DOHH2 (cell line): ENCODE results near the gene BICRA.

ENCODE experiments used
- EZH2phosphoT487 ChIP-seq: fragments of 200-600 bp; sonication (generic); IDR thresholded peaks from 2 replicates; pipeline ENCODE4 v1.6.1; 2017; ENCODE audit warnings: borderline replicate concordance, mild to moderate bottlenecking, antibody characterized with exemption, low read length, moderate library complexity, mixed read lengths
- TF ChIP-seq, protein P1 (sequence below): fragments of 200-600 bp; sonication (generic); IDR thresholded peaks from one replicate; pipeline ENCODE4 v1.5.1; 2014; ENCODE audit warnings: antibody characterized with exemption, mild to moderate bottlenecking, low read depth, low read length; ENCODE audit not compliant: poor library complexity, severe bottlenecking

DNA sequence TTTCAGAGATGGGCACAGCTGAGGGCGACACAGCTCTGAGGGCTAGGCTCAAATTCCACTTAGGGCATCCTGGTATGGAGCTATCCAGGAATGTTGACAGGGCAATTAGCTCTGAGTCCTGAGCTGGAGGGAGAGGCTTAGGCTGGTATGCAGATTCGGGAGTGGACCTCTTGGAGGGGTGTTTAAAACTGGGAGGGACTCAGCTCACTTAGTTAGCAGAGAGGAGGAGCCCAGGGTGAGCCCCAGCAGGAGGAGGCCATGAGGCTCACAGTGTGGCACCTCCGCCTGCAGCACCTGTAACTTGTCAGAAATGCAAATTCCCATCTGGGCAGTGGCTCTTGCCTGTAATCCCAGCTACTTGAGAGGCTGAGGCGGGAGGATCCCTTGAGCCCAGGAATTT, 126.2 kb downstream of the BICRA start:
- TF ChIP-seq, protein P1, sequence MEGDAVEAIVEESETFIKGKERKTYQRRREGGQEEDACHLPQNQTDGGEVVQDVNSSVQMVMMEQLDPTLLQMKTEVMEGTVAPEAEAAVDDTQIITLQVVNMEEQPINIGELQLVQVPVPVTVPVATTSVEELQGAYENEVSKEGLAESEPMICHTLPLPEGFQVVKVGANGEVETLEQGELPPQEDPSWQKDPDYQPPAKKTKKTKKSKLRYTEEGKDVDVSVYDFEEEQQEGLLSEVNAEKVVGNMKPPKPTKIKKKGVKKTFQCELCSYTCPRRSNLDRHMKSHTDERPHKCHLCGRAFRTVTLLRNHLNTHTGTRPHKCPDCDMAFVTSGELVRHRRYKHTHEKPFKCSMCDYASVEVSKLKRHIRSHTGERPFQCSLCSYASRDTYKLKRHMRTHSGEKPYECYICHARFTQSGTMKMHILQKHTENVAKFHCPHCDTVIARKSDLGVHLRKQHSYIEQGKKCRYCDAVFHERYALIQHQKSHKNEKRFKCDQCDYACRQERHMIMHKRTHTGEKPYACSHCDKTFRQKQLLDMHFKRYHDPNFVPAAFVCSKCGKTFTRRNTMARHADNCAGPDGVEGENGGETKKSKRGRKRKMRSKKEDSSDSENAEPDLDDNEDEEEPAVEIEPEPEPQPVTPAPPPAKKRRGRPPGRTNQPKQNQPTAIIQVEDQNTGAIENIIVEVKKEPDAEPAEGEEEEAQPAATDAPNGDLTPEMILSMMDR: no peak
- TF ChIP-seq EZH2phosphoT487: no peak
